ENCODE data around the gene CACNB4.

Gene CACNB4

GRCh38 chr2:152084076-152084475, 14.8 kb downstream of the CACNB4 start:
- TF ChIP-seq, protein P1, sequence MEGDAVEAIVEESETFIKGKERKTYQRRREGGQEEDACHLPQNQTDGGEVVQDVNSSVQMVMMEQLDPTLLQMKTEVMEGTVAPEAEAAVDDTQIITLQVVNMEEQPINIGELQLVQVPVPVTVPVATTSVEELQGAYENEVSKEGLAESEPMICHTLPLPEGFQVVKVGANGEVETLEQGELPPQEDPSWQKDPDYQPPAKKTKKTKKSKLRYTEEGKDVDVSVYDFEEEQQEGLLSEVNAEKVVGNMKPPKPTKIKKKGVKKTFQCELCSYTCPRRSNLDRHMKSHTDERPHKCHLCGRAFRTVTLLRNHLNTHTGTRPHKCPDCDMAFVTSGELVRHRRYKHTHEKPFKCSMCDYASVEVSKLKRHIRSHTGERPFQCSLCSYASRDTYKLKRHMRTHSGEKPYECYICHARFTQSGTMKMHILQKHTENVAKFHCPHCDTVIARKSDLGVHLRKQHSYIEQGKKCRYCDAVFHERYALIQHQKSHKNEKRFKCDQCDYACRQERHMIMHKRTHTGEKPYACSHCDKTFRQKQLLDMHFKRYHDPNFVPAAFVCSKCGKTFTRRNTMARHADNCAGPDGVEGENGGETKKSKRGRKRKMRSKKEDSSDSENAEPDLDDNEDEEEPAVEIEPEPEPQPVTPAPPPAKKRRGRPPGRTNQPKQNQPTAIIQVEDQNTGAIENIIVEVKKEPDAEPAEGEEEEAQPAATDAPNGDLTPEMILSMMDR (IDR thresholded peaks at IDR 0.05) = no peak

GRCh38 chr2:152083202-152083875, 15.5 kb downstream of the CACNB4 start:
- TF ChIP-seq, protein P1 (IDR thresholded peaks at IDR 0.05) = no peak

DNA sequence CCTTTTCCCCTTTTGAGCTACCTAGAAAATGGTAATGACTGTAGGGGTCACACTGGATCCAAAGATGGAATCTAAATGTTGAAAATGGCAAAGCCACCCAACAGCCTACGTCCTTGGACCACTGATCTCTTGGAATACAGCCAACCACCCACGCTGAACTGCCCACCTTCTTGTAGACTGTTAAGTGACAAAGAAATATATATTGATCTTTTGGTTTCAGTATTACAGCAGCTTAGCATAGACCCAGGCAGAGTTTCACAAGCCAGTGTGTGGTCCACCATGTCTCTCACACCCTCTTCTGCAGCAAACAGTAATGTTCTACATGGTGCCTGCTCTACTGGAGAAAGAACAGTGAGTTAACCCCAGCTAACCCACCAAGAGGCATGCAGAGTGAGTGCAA, 20.2 kb downstream of the CACNB4 start:
- TF ChIP-seq, protein P1 (IDR thresholded peaks at IDR 0.05) = no peak

DNA sequence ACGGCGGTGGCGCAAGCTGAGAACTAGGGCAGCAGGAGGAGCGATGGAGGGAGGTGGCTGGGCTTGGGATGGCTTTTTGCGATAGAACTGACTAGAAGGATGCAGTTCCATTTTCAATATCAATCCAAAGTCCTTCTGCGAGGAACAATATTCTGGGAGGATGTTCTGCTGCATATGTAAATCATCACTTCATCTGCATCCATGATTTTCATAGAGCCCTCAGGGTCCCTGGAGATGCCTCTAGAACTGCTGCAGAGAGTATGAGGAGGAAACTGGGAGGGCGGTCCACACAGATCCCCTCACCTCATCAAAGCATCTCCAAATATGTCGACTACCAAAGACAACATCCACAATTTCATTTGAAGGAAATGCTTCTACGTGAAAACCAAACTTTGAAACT, 20.8 kb downstream of the CACNB4 start:
- TF ChIP-seq, protein P1 (IDR thresholded peaks at IDR 0.05) = no peak

GRCh38 chr2:152075461-152076050, 23.3 kb downstream of the CACNB4 start:
- TF ChIP-seq, protein P1 (IDR thresholded peaks at IDR 0.05) = no peak

- TF ChIP-seq, protein P1 (IDR thresholded peaks at IDR 0.05) = no peak
Measured at GRCh38 chr2:152072011-152072410, 26.8 kb downstream of the CACNB4 start.

DNA sequence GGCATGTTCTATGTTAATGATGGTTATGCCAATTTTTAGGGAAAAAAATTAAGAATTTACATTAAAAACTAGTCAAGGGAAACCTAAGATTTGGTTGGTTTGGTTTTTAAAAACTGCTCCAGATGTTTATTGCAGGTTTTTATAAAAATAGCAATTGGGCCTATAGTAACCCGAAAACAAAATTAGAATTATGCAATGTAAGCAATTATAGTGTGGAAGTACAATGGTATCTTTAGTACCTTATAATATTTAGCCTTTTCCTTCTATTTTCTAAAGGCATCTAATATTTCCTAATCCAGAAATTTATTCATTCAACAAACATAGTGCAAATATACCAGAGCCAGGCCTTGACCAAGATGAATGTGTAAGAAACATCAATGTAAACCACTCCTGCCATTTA, 27.3 kb downstream of the CACNB4 start:
- TF ChIP-seq, protein P1 (IDR thresholded peaks at IDR 0.05) = no peak
